CD4-positive, alpha-beta T cell treated with Interleukin-6 for 4 hours (primary cell): ENCODE data around the gene ZNF862.
"Not testable (repeated sequence)": the region's sequence is repeated elsewhere in the genome, so short reads cannot be mapped to it uniquely, and the experiment has no call there.

ENCODE experiments used
- DNase-seq: peaks from one replicate; pipeline ENCODE4 v3.0.0-alpha.2; 2020; ENCODE audit warnings: mixed read lengths

The ZNF862 gene

GRCh38 chr7:149882248-149883047, 44.3 kb downstream of the ZNF862 start:
- no peak for DNase-seq

- no peak for DNase-seq
Measured at GRCh38 chr7:149883048-149883438, 44.9 kb downstream of the ZNF862 start.

GRCh38 chr7:149883452-149883861, 45.3 kb downstream of the ZNF862 start:
- DNase-seq: peak; percentile 71

GRCh38 chr7:149884016-149884415, 45.8 kb downstream of the ZNF862 start:
- no peak for DNase-seq

GRCh38 chr7:149884541-149884940, 46.4 kb downstream of the ZNF862 start:
- no peak for DNase-seq

- DNase-seq: no peak
Measured at GRCh38 chr7:149885191-149886017, 47.2 kb downstream of the ZNF862 start.

- DNase-seq: no peak
Measured at GRCh38 chr7:149886018-149886415, 47.8 kb downstream of the ZNF862 start.

GRCh38 chr7:149887311-149887710, 49.1 kb downstream of the ZNF862 start:
- no peak for DNase-seq

- not testable (repeated sequence) for DNase-seq
Measured at GRCh38 chr7:149890715-149891114, 52.5 kb downstream of the ZNF862 start.

GRCh38 chr7:149894957-149895356, 56.8 kb downstream of the ZNF862 start:
- DNase-seq: not testable (repeated sequence)

GRCh38 chr7:149907776-149908376, 69.7 kb downstream of the ZNF862 start:
- DNase-seq: not testable (repeated sequence)

GRCh38 chr7:149910219-149910618, 72.0 kb downstream of the ZNF862 start:
- not testable (repeated sequence) for DNase-seq

- DNase-seq: not testable (repeated sequence)
Measured at GRCh38 chr7:149912126-149912525, 74.0 kb downstream of the ZNF862 start.
